HCT116 (cell line): ENCODE results near the gene TENM4. TPM values are rescaled to one million over a fixed set of nuclear protein-coding genes. Genes with fewer than 3 reads are reported as not detected.

ENCODE experiments used
- ATAC-seq: fragments of 200-7000 bp; cut with Tn5 transposase; 2 replicates; pipeline ENCODE4 v1.9.1; 2020; ENCODE audit warnings: mild to moderate bottlenecking, moderate library complexity
- BruUV-seq: library from RNA; stranded (reverse); fragments of 400-500 nt; replicated peaks from 2 replicates; lab custom pipeline; 2021; lab: Mats Ljungman, UMichigan
- CTCF ChIA-PET: fragments of 300-600 bp; sonication (Branson Sonifier 250); formaldehyde crosslinking; loops from one replicate; lab custom pipeline; 2021; ENCODE audit warnings: antibody characterized with exemption; lab: Charles Lee
- POLR2A ChIA-PET: fragments of 300-600, 350-600 bp; sonication (Branson Sonifier 250); formaldehyde crosslinking; loops from one replicate; lab custom pipeline; 2021; ENCODE audit warnings: antibody characterized with exemption; lab: Charles Lee
- RAD21 ChIA-PET, 2 experiments: fragments of 300-600 bp; sonication (Branson Sonifier 250); formaldehyde crosslinking; loops; one replicate each; lab custom pipeline; 2023; ENCODE audit warnings: low total read pairs in 2 of 2; ENCODE audit not compliant: uncharacterized antibody in 2 of 2, unreplicated experiment in 2 of 2, low non-redundant PET in 1 of 2; lab: Charles Lee
- DNase-seq: peaks from one replicate; pipeline ENCODE4 v3.0.0-alpha.2; 2010; ENCODE audit warnings: low read depth, low spot score
- H2AFZ ChIP-seq: fragments of 200-600 bp; shearing (Covaris generic), sonication (generic); 2 replicates; pipeline ENCODE4 v1.6.1; 2017; ENCODE audit warnings: low read depth, mixed run types, mixed read lengths, antibody characterized with exemption, low read length; ENCODE audit not compliant: poor library complexity, severe bottlenecking
- H3K27ac ChIP-seq: 2 replicates; pipeline ENCODE4 v1.5.1; 2012; ENCODE audit warnings: low read depth, low read length
- H3K27me3 ChIP-seq: fragments of 200-600 bp; sonication (generic); 2 replicates; pipeline ENCODE4 v1.6.1; 2016; ENCODE audit warnings: mixed run types, low read length, mixed read lengths; ENCODE audit not compliant: insufficient read depth
- H3K36me3 ChIP-seq, 2 experiments: fragments of 200-500 bp in 1 of 2; fragments of 200-600 bp in 1 of 2; sonication (Bioruptor generic) in 1 of 2; sonication (generic) in 1 of 2; 2 replicates each; pipeline versions ENCODE4 v1.5.1 to v1.6.1; 2014 to 2016; ENCODE audit warnings: low read length in 2 of 2, inconsistent platforms in 1 of 2, mixed read lengths in 1 of 2, mixed run types in 1 of 2; ENCODE audit not compliant: insufficient read depth in 2 of 2, control insufficient read depth in 1 of 2
- H3K4me1 ChIP-seq, 2 experiments: fragments of 200-600 bp in 1 of 2; sonication (generic) in 1 of 2; 2 replicates each; pipeline versions ENCODE4 v1.5.1 to v1.6.1; 2012 to 2017; ENCODE audit warnings: low read length in 2 of 2, inconsistent platforms in 1 of 2, mild to moderate bottlenecking in 1 of 2, mixed read lengths in 1 of 2, mixed run types in 1 of 2, moderate library complexity in 1 of 2; ENCODE audit not compliant: insufficient read depth in 2 of 2, control insufficient read depth in 1 of 2
- H3K4me2 ChIP-seq: fragments of 200-600 bp; sonication (generic); 2 replicates; pipeline ENCODE4 v1.6.1; 2017; ENCODE audit warnings: mixed run types, low read length, mixed read lengths
- H3K4me3 ChIP-seq, 2 experiments: fragments of 200-600 bp in 1 of 2; sonication (generic) in 1 of 2; replicated peaks in 1 of 2; 2 replicates each; pipeline ENCODE4 v1.5.1; 2011 to 2016; ENCODE audit warnings: low read length in 2 of 2, control low read depth in 1 of 2, low read depth in 1 of 2, mild to moderate bottlenecking in 1 of 2, mixed read lengths in 1 of 2, mixed run types in 1 of 2
- H3K79me2 ChIP-seq: fragments of 200-600 bp; sonication (generic); 2 replicates; pipeline ENCODE4 v1.6.1; 2017; ENCODE audit warnings: mild to moderate bottlenecking, mixed run types, low read length, moderate library complexity, mixed read lengths; ENCODE audit not compliant: insufficient read depth
- H3K9ac ChIP-seq: fragments of 200-600 bp; sonication (generic); 2 replicates; pipeline ENCODE4 v1.6.1; 2016; ENCODE audit warnings: low read length, mixed read lengths
- H3K9me2 ChIP-seq: fragments of 200-600 bp; sonication (generic), shearing (Covaris generic); 2 replicates; pipeline ENCODE4 v1.6.1; 2017; ENCODE audit warnings: mixed run types, mild to moderate bottlenecking, moderate library complexity; ENCODE audit not compliant: insufficient read depth
- H3K9me3 ChIP-seq, 2 experiments: fragments of 200-500 bp in 1 of 2; fragments of 200-600 bp in 1 of 2; sonication (Bioruptor generic) in 1 of 2; sonication (generic) in 1 of 2; 2 replicates each; pipeline ENCODE4 v1.6.1; 2014 to 2017; ENCODE audit warnings: low read length in 2 of 2, mixed read lengths in 2 of 2, inconsistent platforms in 1 of 2, low read depth in 1 of 2, mild to moderate bottlenecking in 1 of 2, mixed run types in 1 of 2, moderate library complexity in 1 of 2; ENCODE audit not compliant: control insufficient read depth in 1 of 2, insufficient read depth in 1 of 2
- H4K20me1 ChIP-seq: fragments of 200-600 bp; sonication (generic), shearing (Covaris generic); 2 replicates; pipeline ENCODE4 v1.6.1; 2017; ENCODE audit warnings: mixed run types, mild to moderate bottlenecking, moderate library complexity; ENCODE audit not compliant: insufficient read depth
- ATF3 ChIP-seq: IDR thresholded peaks from 2 replicates; pipeline ENCODE4 v1.6.1; 2012
- CBX3 ChIP-seq: IDR thresholded peaks from 2 replicates; pipeline ENCODE4 v1.6.1; 2012; ENCODE audit warnings: low read depth
- CEBPB ChIP-seq: IDR thresholded peaks from 2 replicates; pipeline ENCODE4 v1.6.1; 2012; ENCODE audit warnings: low read depth
- ELF1 ChIP-seq: IDR thresholded peaks from 2 replicates; pipeline ENCODE4 v1.6.1; 2012; ENCODE audit warnings: low read depth, borderline replicate concordance
- EZH2 ChIP-seq: fragments of 200-600 bp; sonication (generic); IDR thresholded peaks from 2 replicates; pipeline ENCODE4 v1.6.1; 2017; ENCODE audit warnings: antibody characterized with exemption, mixed run types
- EZH2phosphoT487 ChIP-seq: fragments of 200-600 bp; IDR thresholded peaks from 2 replicates; pipeline ENCODE4 v1.6.1; 2018; ENCODE audit warnings: antibody characterized with exemption, borderline replicate concordance
- FOSL1 ChIP-seq: IDR thresholded peaks from 2 replicates; pipeline ENCODE4 v1.6.1; 2012; ENCODE audit warnings: low read depth
- JUND ChIP-seq: IDR thresholded peaks from 2 replicates; pipeline ENCODE4 v1.6.1; 2012
- POLR2A ChIP-seq: IDR thresholded peaks from 2 replicates; pipeline ENCODE4 v1.7.0; 2011; ENCODE audit warnings: borderline replicate concordance; ENCODE audit not compliant: insufficient read depth, insufficient read length; ENCODE audit errors: extremely low read depth
- POLR2AphosphoS5 ChIP-seq: IDR thresholded peaks from 2 replicates; pipeline ENCODE4 v1.6.1; 2011; ENCODE audit warnings: mild to moderate bottlenecking, low read depth, low read length, moderate library complexity
- RAD21 ChIP-seq: IDR thresholded peaks from 2 replicates; pipeline ENCODE4 v1.6.1; 2012; ENCODE audit warnings: low read depth, mild to moderate bottlenecking
- REST ChIP-seq: IDR thresholded peaks from 2 replicates; pipeline ENCODE4 v1.6.1; 2012; ENCODE audit warnings: low read depth
- SIN3A ChIP-seq: IDR thresholded peaks from 2 replicates; pipeline ENCODE4 v1.6.1; 2012; ENCODE audit warnings: low read depth
- SP1 ChIP-seq: IDR thresholded peaks from 2 replicates; pipeline ENCODE4 v1.6.1; 2012; ENCODE audit warnings: low read depth
- SRF ChIP-seq: IDR thresholded peaks from 2 replicates; pipeline ENCODE4 v1.6.1; 2012; ENCODE audit warnings: low read depth
- TCF7L2 ChIP-seq: IDR thresholded peaks from 2 replicates; pipeline ENCODE4 v1.7.0; 2011; ENCODE audit warnings: borderline replicate concordance, inconsistent platforms; ENCODE audit not compliant: insufficient read depth, insufficient read length; ENCODE audit errors: extremely low read depth
- ZBTB33 ChIP-seq: IDR thresholded peaks from 2 replicates; pipeline ENCODE4 v1.6.1; 2011; ENCODE audit warnings: mild to moderate bottlenecking, low read length, moderate library complexity; ENCODE audit not compliant: insufficient replicate concordance; ENCODE audit errors: extremely low read depth
- ZFX ChIP-seq: fragments of 450-650 bp; IDR thresholded peaks from 2 replicates; pipeline ENCODE4 v1.6.1; 2017
- intact Hi-C: fragments of 100-400 bp; cut with micrococcal nuclease; formaldehyde crosslinking; loops from 2 replicates; pipeline ENCODE4 v1.10.0; 2022
- total RNA-seq: library from RNA; stranded (reverse); gene quantifications from one replicate; pipeline ENCODE4 v1.2.1, GENCODE V29; 2021; ENCODE audit not compliant: unreplicated experiment

The TENM4 gene
- total RNA-seq, 1 experiment from 2014 or later: 0.05 TPM

- ChIA-PET RAD21 (no interaction called here), CTCF (no interaction called here)
Observed at GRCh38 chr11:79485694-79486093, 44.9 kb upstream of the TENM4 start.

GRCh38 chr11:79484872-79485271, 44.0 kb upstream of the TENM4 start:
- DNase-seq (no peak), ATAC-seq (no peak)
- Histone ChIP-seq H3K27ac (no peak overlapping the region), H3K79me2 (no peaks in the 10 kb centered on the region), H4K20me1 (no peaks in the 10 kb centered on the region), H3K36me3 (no peaks in the 10 kb centered on the region), H3K4me1 (no peaks in the 10 kb centered on the region), H3K4me3 (no peak overlapping the region), H3K4me2 (no peak overlapping the region), H3K9me2 (no peaks in the 10 kb centered on the region), H3K9ac (no peak overlapping the region), H2AFZ (no peak overlapping the region), H3K9me3 (no peaks in the 10 kb centered on the region), H3K27me3 (no peaks in the 10 kb centered on the region)
- BruUV-seq: no TSS peak
- intact Hi-C loops: no loop called here
- ChIA-PET POLR2A (no interaction called here), RAD21 (no interaction called here), CTCF (no interaction called here)
- no peak for TF ChIP-seq ZFX
- no peak for TF ChIP-seq REST
- TF ChIP-seq TCF7L2: no peak
- TF ChIP-seq POLR2A: no peak
- no peak for TF ChIP-seq FOSL1
- TF ChIP-seq ZBTB33: no peak
- no peak for TF ChIP-seq CEBPB
- TF ChIP-seq POLR2AphosphoS5: no peak
- TF ChIP-seq SRF: no peak
- TF ChIP-seq JUND: no peak
- TF ChIP-seq SP1: no peak
- no peak for TF ChIP-seq EZH2
- no peak for TF ChIP-seq EZH2phosphoT487
- no peak for TF ChIP-seq ATF3
- TF ChIP-seq SIN3A: no peak
- TF ChIP-seq ELF1: no peak
- no peak for TF ChIP-seq RAD21
- TF ChIP-seq CBX3: no peak

More at GRCh38 chr11:79485694-79486093, 44.9 kb upstream of the TENM4 start:
- Histone ChIP-seq H2AFZ (no peak overlapping the region), H3K4me1 (no peaks in the 10 kb centered on the region), H3K4me3 (no peak overlapping the region), H3K36me3 (no peaks in the 10 kb centered on the region), H3K79me2 (no peaks in the 10 kb centered on the region), H3K27me3 (no peaks in the 10 kb centered on the region), H4K20me1 (no peaks in the 10 kb centered on the region), H3K27ac (no peak overlapping the region), H3K9ac (no peak overlapping the region), H3K9me3 (no peaks in the 10 kb centered on the region), H3K9me2 (no peaks in the 10 kb centered on the region), H3K4me2 (no peak overlapping the region)
- DNase-seq (no peak), ATAC-seq (no peak)
- POLR2A ChIA-PET: no interaction called here
- intact Hi-C loops: no loop called here
- BruUV-seq: no TSS peak
- no peak for TF ChIP-seq SIN3A
